Tongue (tissue), 2 donors: ENCODE data around the gene FGD3. TPM values are rescaled to one million over a fixed set of nuclear protein-coding genes. Genes with fewer than 3 reads are reported as not detected.

Experiments
- DNase-seq: peaks from one replicate; pipeline ENCODE4 v3.0.0-alpha.2; 2015
- total RNA-seq: library from RNA; depleted of rRNA; stranded (reverse); fragments of >200 nt; gene quantifications from one replicate; pipeline ENCODE4 v1.2.3, GENCODE V29; 2014

The FGD3 gene
- total RNA-seq, 1 donor from 2014 or later, result 7.1 TPM

DNA sequence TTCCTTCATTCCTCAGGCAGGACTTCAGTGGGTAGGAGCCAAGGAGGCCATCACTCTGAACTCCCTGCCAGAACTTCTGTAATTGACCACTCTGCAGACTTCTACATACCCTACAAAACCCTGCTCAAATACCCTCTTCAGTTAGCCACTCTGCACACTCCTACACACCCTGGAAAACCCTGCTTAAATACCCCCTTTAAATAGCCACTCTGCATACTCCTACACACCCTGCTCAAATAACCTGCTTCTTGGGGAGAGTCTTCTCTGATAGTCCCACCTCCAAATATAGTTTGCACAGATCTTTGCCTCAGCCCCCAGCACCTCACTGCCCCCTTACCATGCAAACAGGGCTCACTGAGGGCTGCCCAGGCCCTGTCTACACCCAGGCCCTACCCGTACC, 130.0 kb downstream of the FGD3 start:
- no peak for DNase-seq

- no peak for DNase-seq
These were observed 130.5 kb downstream of the FGD3 start for GRCh38 chr9:93077811-93078210.

GRCh38 chr9:93079371-93079770, 132.0 kb downstream of the FGD3 start:
- no peak for DNase-seq

DNA sequence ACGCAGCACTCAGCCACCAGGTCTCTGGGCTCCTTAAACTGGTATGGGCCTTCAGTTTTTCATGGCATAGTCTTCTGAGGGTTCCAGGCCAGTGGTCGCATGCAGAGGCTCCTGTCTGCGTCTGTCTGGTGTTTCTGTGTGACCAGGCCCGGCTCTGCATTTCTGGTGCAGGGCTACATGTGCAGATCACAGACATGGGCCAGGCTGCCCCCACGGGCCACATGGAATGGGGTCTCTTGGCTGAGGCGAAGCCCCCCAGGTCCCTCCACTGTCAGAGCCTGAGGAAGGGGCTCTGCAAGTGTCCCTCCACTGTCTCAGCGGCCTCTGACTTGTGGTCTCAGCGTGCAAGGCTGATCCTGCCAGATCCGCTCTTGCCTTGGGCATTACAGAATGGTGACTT, 133.1 kb downstream of the FGD3 start:
- no peak for DNase-seq

DNA sequence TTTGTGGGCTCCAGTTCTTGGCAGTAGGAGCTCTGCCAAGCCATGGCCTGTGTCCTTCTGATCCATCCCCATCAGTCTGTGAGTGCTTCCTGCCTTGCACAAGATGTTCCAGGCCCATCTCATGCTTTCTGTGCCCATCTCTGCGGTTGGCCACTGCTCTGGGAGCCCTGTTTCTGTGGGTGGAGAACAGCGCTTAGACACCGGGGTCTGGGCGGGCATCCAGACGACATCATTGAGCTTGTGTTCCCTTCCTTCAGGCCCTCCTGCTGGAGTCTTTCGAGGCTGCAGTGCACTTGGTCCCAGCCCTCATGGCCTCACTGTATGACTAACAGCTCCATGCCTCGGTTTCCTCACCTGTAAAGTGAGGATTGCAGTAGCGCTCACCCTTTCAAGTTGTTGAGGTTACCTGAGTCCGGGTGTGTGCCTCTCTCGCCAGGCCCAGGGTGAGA, 133.8 kb downstream of the FGD3 start:
- DNase-seq, result no peak

DNA sequence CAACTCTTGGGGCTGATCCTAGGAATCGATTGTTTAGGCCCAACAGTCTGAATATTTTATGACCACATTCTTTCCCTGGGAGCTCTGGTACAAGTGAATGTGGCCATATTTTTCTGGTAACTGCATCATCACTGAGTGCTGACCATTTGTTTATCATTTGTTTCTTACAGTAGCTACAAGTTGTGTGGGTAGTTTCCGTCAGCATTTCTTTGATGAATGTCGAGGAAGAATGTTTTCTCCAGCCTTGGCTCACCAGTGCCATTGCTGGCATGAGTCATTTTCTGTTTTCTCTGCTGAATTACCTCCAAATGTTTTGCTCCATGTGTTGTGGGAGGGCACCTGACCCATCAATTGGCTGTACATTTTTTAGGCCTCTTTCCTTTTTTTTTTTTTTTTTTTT, 134.6 kb downstream of the FGD3 start:
- no peak for DNase-seq

DNA sequence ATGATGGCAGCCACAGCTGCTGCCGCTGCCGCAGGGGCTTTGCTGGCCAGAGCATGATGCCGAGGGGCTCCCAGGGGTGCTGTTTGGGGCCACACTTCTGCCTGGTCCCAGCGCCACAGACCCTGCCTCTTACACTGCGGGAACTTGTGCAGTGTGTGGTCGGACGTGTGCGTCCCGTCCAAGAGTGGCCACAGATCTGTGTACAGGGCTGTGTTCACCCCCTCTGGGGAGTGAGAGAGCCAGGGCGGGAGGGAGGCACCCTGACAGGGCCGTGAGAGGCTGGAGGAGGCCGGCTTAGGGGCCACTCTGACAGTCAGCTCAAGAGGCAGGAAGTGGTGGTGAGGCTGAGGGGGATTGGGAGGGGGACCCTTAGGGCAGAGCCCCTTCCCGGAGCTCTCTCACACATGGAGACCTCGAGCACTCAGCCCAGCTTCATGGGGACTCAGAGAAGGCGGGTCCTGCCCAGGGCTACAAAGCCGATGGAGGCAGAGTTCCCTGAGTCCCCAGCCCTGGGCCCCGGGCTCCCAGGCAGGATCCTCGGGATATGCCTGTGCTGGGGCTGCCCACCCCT, 135.6 kb downstream of the FGD3 start:
- DNase-seq, result no peak

DNA sequence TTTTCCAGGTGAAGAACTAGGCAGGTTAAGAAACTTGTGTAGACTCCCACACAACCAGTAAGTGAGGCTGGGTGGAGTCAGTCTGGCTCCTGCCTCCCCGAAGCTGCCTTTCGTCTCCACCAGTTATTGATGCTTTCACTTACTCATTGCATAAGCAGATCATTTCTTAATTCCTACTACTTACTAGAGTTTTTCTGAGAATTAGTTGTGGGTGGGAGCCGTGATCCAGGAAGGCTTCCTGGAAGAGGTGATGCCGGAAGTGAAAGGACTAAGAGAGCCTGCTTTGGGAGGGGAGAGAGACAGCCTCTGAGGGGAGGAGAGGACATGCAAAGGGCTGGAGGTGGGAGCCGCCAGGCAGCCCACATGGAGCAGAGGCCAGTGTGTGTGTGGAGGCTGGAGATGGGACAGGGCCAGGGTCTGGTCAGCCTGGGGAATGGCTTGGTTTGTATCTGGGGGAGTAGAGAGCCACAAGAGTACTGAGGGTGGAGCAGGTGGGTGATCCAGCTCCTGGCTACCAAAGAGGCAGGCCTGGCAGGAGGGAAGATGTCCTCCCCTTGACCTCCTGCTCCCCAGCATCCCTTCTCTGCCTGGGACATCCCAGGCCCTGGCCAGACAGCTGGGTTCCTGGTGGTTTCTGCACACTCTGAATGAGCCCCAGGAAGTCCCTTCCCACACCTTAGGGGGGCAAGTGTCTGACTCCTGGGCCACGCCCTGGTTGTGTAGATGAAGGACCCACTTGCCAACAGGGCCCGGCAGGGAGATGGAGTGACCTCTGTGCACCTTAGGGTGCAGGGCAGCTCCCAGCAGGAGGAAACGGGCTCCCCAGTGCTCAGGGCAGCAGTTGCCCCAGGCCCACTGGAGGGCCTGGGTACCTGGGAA, 136.5 kb downstream of the FGD3 start:
- no peak for DNase-seq

DNA sequence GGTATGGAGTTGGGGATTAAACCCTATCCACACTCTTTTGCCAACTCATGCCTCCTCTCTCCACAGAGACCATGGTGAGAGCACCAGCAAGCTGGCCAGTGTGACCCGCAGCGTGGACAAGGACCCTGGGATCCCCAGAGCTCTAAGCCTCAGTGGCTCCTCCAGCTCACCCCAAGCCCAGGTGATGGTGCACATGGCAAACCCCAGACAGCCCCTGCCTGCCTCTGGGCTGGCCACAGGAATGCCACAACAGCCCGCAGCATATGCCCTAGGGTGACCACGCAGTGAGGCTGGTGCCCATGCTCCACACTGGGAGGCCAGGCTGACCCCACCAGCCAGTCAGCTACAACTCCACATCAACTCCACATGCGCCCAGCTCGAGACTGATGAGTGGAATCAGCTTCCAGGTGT, 137.2 kb downstream of the FGD3 start:
- DNase-seq, result no peak

DNA sequence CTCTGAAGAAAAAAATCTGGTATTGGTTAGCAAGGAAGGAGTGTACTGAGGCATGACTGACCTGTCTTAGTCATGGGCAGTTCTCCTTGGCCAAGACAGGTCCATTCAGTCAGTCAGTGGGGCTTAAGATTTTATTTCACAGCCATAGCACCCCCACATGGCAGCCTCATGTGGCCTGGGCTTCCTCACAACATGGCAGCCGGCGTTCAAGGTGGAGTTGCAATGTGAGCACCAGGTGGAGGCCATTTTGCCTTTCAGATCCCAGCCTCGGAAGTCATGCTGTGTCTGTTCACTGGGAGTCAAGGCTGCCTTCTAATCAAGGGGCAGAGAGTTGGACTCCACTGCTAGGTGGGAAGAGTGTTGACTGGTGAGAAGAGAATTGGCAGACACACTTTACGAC, 138.4 kb downstream of the FGD3 start:
- DNase-seq, result no peak

Other genes with a start within 250 kb of the FGD3 start
- gene BICD2, start 182.7 kb upstream of the FGD3 start, total RNA-seq, result 59.5 TPM
- 22.6 TPM for gene ZNF484, start 69.5 kb upstream of the FGD3 start, total RNA-seq
- gene SUSD3, start 111.2 kb downstream of the FGD3 start, total RNA-seq, result 3.7 TPM
- 41.6 TPM for gene CARD19, start 148.7 kb downstream of the FGD3 start, total RNA-seq
- gene NINJ1, start 186.7 kb downstream of the FGD3 start, total RNA-seq, result 17.7 TPM
- gene WNK2, start 236.6 kb downstream of the FGD3 start, total RNA-seq, result 31.2 TPM